Prostate gland (tissue), 2 donors: ENCODE data around the gene RPS3A. TPM values are rescaled to one million over a fixed set of nuclear protein-coding genes. Genes with fewer than 3 reads are reported as not detected.
A peak's percentile ranks its signal among the peaks of the same experiment; 100 is the strongest.

ENCODE experiments used
- DNase-seq: peaks from one replicate; pipeline ENCODE4 v3.0.0-alpha.2; 2019; ENCODE audit warnings: low spot score
- H3K27ac ChIP-seq, 2 donors: fragments of 200-600 bp; sonication (generic); 2 replicates each; pipeline ENCODE4 v1.5.1; 2017 to 2019
- H3K27me3 ChIP-seq: fragments of 200-600 bp; sonication (generic); replicated peaks from 2 replicates; pipeline ENCODE4 v1.5.1; 2019; ENCODE audit not compliant: insufficient read depth
- H3K36me3 ChIP-seq, 2 donors: fragments of 200-600 bp; sonication (generic); 1 replicate in 1 of 2; 2 replicates in 1 of 2; pipeline versions ENCODE4 v1.5.1 to v1.8.1; 2017 to 2019
- H3K4me1 ChIP-seq: fragments of 200-600 bp; sonication (generic); replicated peaks from 2 replicates; pipeline ENCODE4 v1.5.1; 2019
- H3K4me3 ChIP-seq, 2 donors: fragments of 200-600 bp; sonication (generic); 2 replicates each; pipeline ENCODE4 v1.5.1; 2017 to 2019
- H3K9me3 ChIP-seq: fragments of 200-600 bp; sonication (generic); 2 replicates; pipeline ENCODE4 v1.5.1; 2017
- POLR2A ChIP-seq: fragments of 450-650 bp; IDR thresholded peaks from one replicate; pipeline ENCODE4 v1.6.1; 2016; ENCODE audit warnings: antibody characterized with exemption, mild to moderate bottlenecking
- POLR2AphosphoS5 ChIP-seq: sonication (generic); formaldehyde crosslinking; IDR thresholded peaks from one replicate; pipeline ENCODE4 v1.6.1; 2017; ENCODE audit warnings: antibody characterized with exemption
- WGBS: methylation state at CpG from one replicate; pipeline ENCODE4 v1.1.5; 2018; 5-methylcytosine and 5-hydroxymethylcytosine counted together
- intact Hi-C: fragments of 100-400 bp; cut with DNase I; formaldehyde crosslinking; loops from one replicate; pipeline ENCODE4 v1.14.2; 2022
- total RNA-seq, 2 donors: library from RNA; depleted of rRNA; stranded (reverse); fragments of >200 nt; gene quantifications; one replicate each; pipeline ENCODE4 v1.1.0, GENCODE V29; 2016
- TF ChIP-seq, protein P1 (sequence below), 4 experiments: fragments of 200-600 bp in 2 of 4; fragments of 450-650 bp in 2 of 4; sonication (generic) in 2 of 4; IDR thresholded peaks; 1 replicate in 3 of 4; 2 replicates in 1 of 4; pipeline ENCODE4 v1.5.1; 2016 to 2019; ENCODE audit warnings: antibody characterized with exemption in 4 of 4, mild to moderate bottlenecking in 2 of 4, moderate library complexity in 2 of 4

The RPS3A gene
- total RNA-seq, 2 donors from 2014 or later, result 1,494 to 4,548 TPM

DNA sequence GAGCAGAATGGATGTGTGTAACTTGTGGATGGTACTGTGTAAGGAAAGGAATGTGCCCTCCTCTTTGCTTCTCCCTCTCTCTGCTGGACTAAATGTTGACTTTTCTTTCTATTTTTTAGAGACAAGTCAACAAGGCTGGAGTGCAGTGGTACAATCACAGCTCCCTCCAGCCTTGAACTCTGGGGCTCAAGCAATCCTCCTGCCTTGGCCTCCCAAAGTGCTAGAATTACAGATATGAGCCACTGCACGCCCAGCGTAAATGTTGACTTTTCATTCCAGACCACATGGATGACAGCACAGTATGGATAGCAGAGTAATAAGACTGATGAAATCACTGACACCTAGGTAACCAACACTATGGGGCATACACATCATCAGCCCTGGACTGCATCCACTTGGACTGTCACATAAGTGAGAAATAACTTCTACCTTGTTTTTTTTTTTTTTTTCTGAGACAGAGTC is 5.1 kb upstream of the RPS3A start:
- intact Hi-C loops, result no loop called here
- 91% methylated on average over 2 of the region's 2 CpGs for WGBS
- no peak overlapping the region for H3K4me3 ChIP-seq

GRCh38 chr4:151095142-151095541 is 4.3 kb upstream of the RPS3A start:
- DNase-seq, result no peak
- intact Hi-C loops, result no loop called here
- Histone ChIP-seq H3K4me1 (no peaks in the 10 kb centered on the region), H3K4me3 (no peak overlapping the region), H3K36me3 (no peaks in the 10 kb centered on the region), H3K27ac (no peak overlapping the region), H3K27me3 (no peaks in the 10 kb centered on the region), H3K9me3 (no peaks in the 10 kb centered on the region)
- TF ChIP-seq POLR2A, result no peak
- no peak for TF ChIP-seq POLR2AphosphoS5
- TF ChIP-seq, protein P1, sequence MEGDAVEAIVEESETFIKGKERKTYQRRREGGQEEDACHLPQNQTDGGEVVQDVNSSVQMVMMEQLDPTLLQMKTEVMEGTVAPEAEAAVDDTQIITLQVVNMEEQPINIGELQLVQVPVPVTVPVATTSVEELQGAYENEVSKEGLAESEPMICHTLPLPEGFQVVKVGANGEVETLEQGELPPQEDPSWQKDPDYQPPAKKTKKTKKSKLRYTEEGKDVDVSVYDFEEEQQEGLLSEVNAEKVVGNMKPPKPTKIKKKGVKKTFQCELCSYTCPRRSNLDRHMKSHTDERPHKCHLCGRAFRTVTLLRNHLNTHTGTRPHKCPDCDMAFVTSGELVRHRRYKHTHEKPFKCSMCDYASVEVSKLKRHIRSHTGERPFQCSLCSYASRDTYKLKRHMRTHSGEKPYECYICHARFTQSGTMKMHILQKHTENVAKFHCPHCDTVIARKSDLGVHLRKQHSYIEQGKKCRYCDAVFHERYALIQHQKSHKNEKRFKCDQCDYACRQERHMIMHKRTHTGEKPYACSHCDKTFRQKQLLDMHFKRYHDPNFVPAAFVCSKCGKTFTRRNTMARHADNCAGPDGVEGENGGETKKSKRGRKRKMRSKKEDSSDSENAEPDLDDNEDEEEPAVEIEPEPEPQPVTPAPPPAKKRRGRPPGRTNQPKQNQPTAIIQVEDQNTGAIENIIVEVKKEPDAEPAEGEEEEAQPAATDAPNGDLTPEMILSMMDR (IDR thresholded peaks at IDR 0.05), result no peak
- 95% methylated on average over 3 of the region's 3 CpGs for WGBS

More for the DNA sequence above, 5.1 kb upstream of the RPS3A start:
- Histone ChIP-seq H3K4me1 (no peaks in the 10 kb centered on the region), H3K27ac (no peak overlapping the region), H3K9me3 (no peaks in the 10 kb centered on the region), H3K36me3 (no peaks in the 10 kb centered on the region), H3K27me3 (no peaks in the 10 kb centered on the region)
- DNase-seq, result no peak
- TF ChIP-seq POLR2A, result no peak
- TF ChIP-seq, protein P1 (IDR thresholded peaks at IDR 0.05), result no peak
- no peak for TF ChIP-seq POLR2AphosphoS5

DNA sequence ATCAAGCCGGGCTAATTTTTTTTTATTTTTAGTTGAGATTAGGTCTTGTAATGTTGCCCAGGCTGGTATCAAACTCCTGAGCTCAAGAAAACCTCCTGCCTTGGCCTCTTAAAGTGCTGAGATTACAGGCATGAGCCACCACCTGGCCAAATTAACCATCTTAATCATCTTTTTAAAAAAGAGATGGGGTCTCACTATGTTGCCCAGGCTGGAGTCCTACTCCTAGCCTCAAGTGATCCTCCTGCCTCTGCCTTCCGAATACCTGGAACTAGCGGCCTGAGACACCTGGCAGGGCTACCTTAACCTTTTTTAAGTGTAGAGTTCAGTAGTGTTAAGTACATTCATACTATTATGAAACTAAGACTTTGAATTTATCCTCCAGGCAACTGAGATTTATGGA is 1.7 kb upstream of the RPS3A start:
- no peak for DNase-seq
- Histone ChIP-seq H3K9me3 (no peaks in the 10 kb centered on the region), H3K27ac (no peak overlapping the region), H3K27me3 (no peaks in the 10 kb centered on the region), H3K36me3 (no peaks in the 10 kb centered on the region), H3K4me3 (no peak overlapping the region), H3K4me1 (peaks cover 4% of the 10 kb centered on the region)
- 90% methylated on average over 3 of the region's 3 CpGs for WGBS
- intact Hi-C loops, result no loop called here
- TF ChIP-seq POLR2A, result no peak
- TF ChIP-seq, protein P1 (IDR thresholded peaks at IDR 0.05), result no peak
- TF ChIP-seq POLR2AphosphoS5, result no peak

DNA sequence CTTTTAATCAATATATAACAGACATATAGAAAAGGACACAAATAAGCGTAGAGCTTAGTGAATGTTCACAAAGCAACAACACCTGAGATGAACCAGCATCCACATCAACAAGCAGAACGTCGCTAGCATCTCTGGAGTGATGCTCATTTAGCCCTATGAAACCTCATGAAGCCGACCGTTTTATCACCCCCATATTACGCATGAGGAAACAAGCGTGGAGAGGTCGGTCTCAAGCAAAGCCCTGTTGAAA is 524 bp upstream of the RPS3A start:
- Histone ChIP-seq H3K4me3 (peak overlapping the region; percentile 78 to 83), H3K4me1 (peaks cover 4% of the 10 kb centered on the region), H3K9me3 (no peaks in the 10 kb centered on the region), H3K27me3 (no peaks in the 10 kb centered on the region), H3K27ac (no peak overlapping the region), H3K36me3 (peaks cover 0 to 6% of the 10 kb centered on the region in 2 donors)
- DNase-seq, result no peak
- intact Hi-C loops, result no loop called here
- TF ChIP-seq POLR2A (no peak), POLR2AphosphoS5 (no peak)
- 16% methylated on average over 8 of the region's 8 CpGs for WGBS

GRCh38 chr4:151099976-151100417 is 569 bp downstream of the RPS3A start:
- 0% methylated on average over 13 of the region's 13 CpGs for WGBS
- no peaks in the 10 kb centered on the region for H3K27me3 ChIP-seq
- H3K9me3 ChIP-seq, result no peaks in the 10 kb centered on the region
- H3K4me1 ChIP-seq, result peaks cover 4% of the 10 kb centered on the region
- intact Hi-C loops, result no loop called here
- peak overlapping the region; percentile 84 to 85 for H3K27ac ChIP-seq
- H3K36me3 ChIP-seq, result peaks cover 0 to 6% of the 10 kb centered on the region in 2 donors
- peak overlapping the region; percentile 78 to 83 for H3K4me3 ChIP-seq
- TF ChIP-seq POLR2A (no peak), POLR2AphosphoS5 (no peak)
- TF ChIP-seq, protein P1 (IDR thresholded peaks at IDR 0.05), result no peak
- no peak for DNase-seq
